Gastroesophageal sphincter (tissue), 4 donors: ENCODE results near the gene STK24. TPM values are rescaled to one million over a fixed set of nuclear protein-coding genes. Genes with fewer than 3 reads are reported as not detected.

Experiments used
- ATAC-seq: fragments of 150-250 bp; one replicate; pipeline ENCODE4 v1.9.1; 2016; ENCODE audit warnings: mild to moderate bottlenecking, moderate library complexity
- H3K27ac ChIP-seq, 4 donors: fragments of 200-600 bp; sonication (generic) in 3 of 4; 1 replicate in 3 of 4; 2 replicates in 1 of 4; pipeline ENCODE4 v1.5.1; 2016 to 2019
- H3K27me3 ChIP-seq: fragments of 200-600 bp; sonication (generic); one replicate; pipeline ENCODE4 v1.5.1; 2019
- H3K36me3 ChIP-seq, 2 donors: fragments of 200-600 bp; sonication (generic); one replicate each; pipeline ENCODE4 v1.5.1; 2019; ENCODE audit warnings: control low read depth in 1 of 2
- H3K4me1 ChIP-seq, 3 donors: fragments of 200-600 bp; sonication (generic); 1 replicate in 2 of 3; 2 replicates in 1 of 3; pipeline ENCODE4 v1.5.1; 2016 to 2019; ENCODE audit warnings: control low read depth in 2 of 3
- H3K4me3 ChIP-seq, 2 donors: fragments of 200-600 bp; sonication (generic); one replicate each; pipeline ENCODE4 v1.5.1; 2019; ENCODE audit warnings: mild to moderate bottlenecking in 1 of 2, moderate library complexity in 1 of 2
- H3K9me3 ChIP-seq, 3 donors: fragments of 200-600 bp; sonication (generic); one replicate each; pipeline ENCODE4 v1.5.1; 2017 to 2019; ENCODE audit warnings: control low read depth in 2 of 3
- CTCF ChIP-seq, 4 experiments: fragments of 200-600 bp in 2 of 4; fragments of 450-650 bp in 2 of 4; sonication (generic) in 1 of 4; IDR thresholded peaks; one replicate each; pipeline ENCODE4 v1.5.1; 2017 to 2019; ENCODE audit warnings: antibody characterized with exemption in 4 of 4, mild to moderate bottlenecking in 2 of 4, moderate library complexity in 2 of 4
- EP300 ChIP-seq: sonication (generic); formaldehyde crosslinking; IDR thresholded peaks from one replicate; pipeline ENCODE4 v1.6.1; 2017; ENCODE audit warnings: antibody characterized with exemption, mild to moderate bottlenecking
- POLR2A ChIP-seq, 2 donors: fragments of 450-650 bp; IDR thresholded peaks; one replicate each; pipeline ENCODE4 v1.6.1; 2017; ENCODE audit warnings: antibody characterized with exemption in 2 of 2, mild to moderate bottlenecking in 2 of 2, moderate library complexity in 1 of 2
- POLR2AphosphoS5 ChIP-seq: sonication (generic); formaldehyde crosslinking; IDR thresholded peaks from one replicate; pipeline ENCODE4 v1.6.1; 2017; ENCODE audit warnings: antibody characterized with exemption
- WGBS, 2 donors: methylation state at CpG; one replicate each; pipeline ENCODE4 v1.1.5; 2018; ENCODE audit warnings: low coverage in 1 of 2; 5-methylcytosine and 5-hydroxymethylcytosine counted together
- total RNA-seq, 4 donors: library from RNA; depleted of rRNA; stranded (reverse); fragments of >200 nt; gene quantifications; one replicate each; pipeline ENCODE4 v1.1.0, GENCODE V29; 2016

Gene STK24
- total RNA-seq, 4 donors from 2014 or later, result 60.2 to 157 (median 102) TPM

- Histone ChIP-seq H3K9me3 (no peaks in the 10 kb centered on the region), H3K4me3 (no peak overlapping the region), H3K36me3 (peaks cover 0 to 54% of the 10 kb centered on the region in 2 donors), H3K27me3 (no peaks in the 10 kb centered on the region), H3K27ac (no peak overlapping the region), H3K4me1 (peaks cover 0 to 7% (median 0%) of the 10 kb centered on the region in 3 donors)
- no peak for ATAC-seq
- TF ChIP-seq POLR2A (IDR thresholded peaks at IDR 0.05) (no peak), POLR2AphosphoS5 (no peak), EP300 (no peak), CTCF (IDR thresholded peaks at IDR 0.05) (no peak)
- 77 to 81% methylated on average over 3 to 5 of the region's 25 CpGs for WGBS, 2 donors
These were observed 136.4 kb downstream of the STK24 start for GRCh38 chr13:98440390-98441055.

GRCh38 chr13:98439896-98440295 is 137.0 kb downstream of the STK24 start:
- WGBS, 2 donors, result 83% methylated on average over 8 of the region's 16 CpGs; no CpG with 5 or more reads in 1 of the 2 donors
- no peak for ATAC-seq

GRCh38 chr13:98439126-98439828 is 137.6 kb downstream of the STK24 start:
- H3K4me3 ChIP-seq, result no peak overlapping the region
- no peak overlapping the region for H3K27ac ChIP-seq
- H3K27me3 ChIP-seq, result no peaks in the 10 kb centered on the region
- no peaks in the 10 kb centered on the region for H3K4me1 ChIP-seq
- peaks cover 0 to 54% of the 10 kb centered on the region in 2 donors for H3K36me3 ChIP-seq
- no peak for TF ChIP-seq POLR2AphosphoS5
- no peak for TF ChIP-seq POLR2A (IDR thresholded peaks at IDR 0.05)
- TF ChIP-seq CTCF (IDR thresholded peaks at IDR 0.05), result no peak
- no peak for TF ChIP-seq EP300
- WGBS, 2 donors, result 92 to 93% methylated on average over 6 to 10 of the region's 32 CpGs
- ATAC-seq, result no peak
- no peaks in the 10 kb centered on the region for H3K9me3 ChIP-seq

More at GRCh38 chr13:98439896-98440295, 137.0 kb downstream of the STK24 start:
- Histone ChIP-seq H3K4me1 (peaks cover 0 to under 1% (median 0%) of the 10 kb centered on the region in 3 donors), H3K4me3 (no peak overlapping the region), H3K9me3 (no peaks in the 10 kb centered on the region), H3K36me3 (peaks cover 0 to 54% of the 10 kb centered on the region in 2 donors), H3K27me3 (no peaks in the 10 kb centered on the region), H3K27ac (no peak overlapping the region)
- TF ChIP-seq POLR2A (IDR thresholded peaks at IDR 0.05) (no peak), POLR2AphosphoS5 (no peak), EP300 (no peak), CTCF (IDR thresholded peaks at IDR 0.05) (no peak)

- H3K36me3 ChIP-seq, result peaks cover 0 to 54% of the 10 kb centered on the region in 2 donors
- no peaks in the 10 kb centered on the region for H3K4me1 ChIP-seq
- 90 to 95% methylated on average over 4 to 8 of the region's 27 CpGs for WGBS, 2 donors
- no peak for ATAC-seq
- no peaks in the 10 kb centered on the region for H3K27me3 ChIP-seq
- TF ChIP-seq EP300 (no peak), CTCF (IDR thresholded peaks at IDR 0.05) (no peak), POLR2AphosphoS5 (no peak), POLR2A (IDR thresholded peaks at IDR 0.05) (no peak)
- H3K27ac ChIP-seq, result no peak overlapping the region
- H3K4me3 ChIP-seq, result no peak overlapping the region
- H3K9me3 ChIP-seq, result no peaks in the 10 kb centered on the region
These were observed 138.4 kb downstream of the STK24 start for GRCh38 chr13:98438246-98439125.
